ENCODE data around the gene NR6A1.

GRCh38 chr9:124520206-124520596 is 250.9 kb downstream of the NR6A1 start:
- TF ChIP-seq POLR2AphosphoS5 (IDR thresholded peaks at IDR 0.05; ENCODE audit: low read depth) = no peak
- TF ChIP-seq CTCF (IDR thresholded peaks at IDR 0.05; ENCODE audit: insufficient read depth, low read length) = no peak

Data from HL-60 (cell line).